HG02938 (cell line): ENCODE measurements around the gene PKN2.
"Not testable (repeated sequence)": the region's sequence is repeated elsewhere in the genome, so short reads cannot be mapped to it uniquely, and the experiment has no call there.

Experiments
- ATAC-seq: cut with Tn5 transposase; IDR thresholded peaks from one replicate; pipeline ENCODE4 v1.9.1; 2021; ENCODE audit warnings: mild to moderate bottlenecking, moderate library complexity; ENCODE audit not compliant: unreplicated experiment

Gene PKN2

DNA sequence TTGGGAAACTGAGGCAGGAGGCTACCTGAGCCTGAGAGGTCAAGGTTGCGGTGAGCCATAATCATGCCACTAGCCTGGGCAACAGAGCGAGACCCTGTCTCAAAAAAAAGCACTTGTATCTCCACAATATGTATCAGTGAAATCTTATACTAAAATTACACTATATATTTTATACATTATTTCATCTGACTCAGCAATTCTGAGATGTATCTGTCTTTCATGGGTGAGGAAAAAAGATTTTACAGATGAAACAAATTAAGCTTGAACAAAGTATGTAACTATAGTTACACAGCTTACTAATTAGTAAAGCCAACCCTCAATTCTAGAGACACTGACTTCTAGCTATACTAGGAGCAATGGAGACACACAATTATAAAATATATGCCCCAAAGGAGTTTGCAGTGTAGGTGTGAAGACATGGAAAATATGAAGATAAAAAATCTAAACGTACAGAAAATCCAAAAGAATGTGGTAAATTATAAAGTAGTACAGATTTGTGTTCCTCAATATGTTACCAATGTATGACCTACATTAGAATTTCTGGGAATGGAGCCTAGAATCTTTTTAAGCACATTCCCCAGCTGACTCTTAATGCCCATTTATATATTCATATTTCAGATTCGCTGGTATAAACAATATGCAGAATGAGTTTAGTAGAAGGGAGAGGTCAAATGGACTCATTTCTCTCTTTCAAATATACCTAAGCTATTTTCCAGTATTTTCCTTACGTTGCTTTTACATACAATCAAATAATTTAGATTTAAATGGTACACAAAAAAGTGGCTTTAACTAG, 192.7 kb downstream of the PKN2 start:
- ATAC-seq = no peak

DNA sequence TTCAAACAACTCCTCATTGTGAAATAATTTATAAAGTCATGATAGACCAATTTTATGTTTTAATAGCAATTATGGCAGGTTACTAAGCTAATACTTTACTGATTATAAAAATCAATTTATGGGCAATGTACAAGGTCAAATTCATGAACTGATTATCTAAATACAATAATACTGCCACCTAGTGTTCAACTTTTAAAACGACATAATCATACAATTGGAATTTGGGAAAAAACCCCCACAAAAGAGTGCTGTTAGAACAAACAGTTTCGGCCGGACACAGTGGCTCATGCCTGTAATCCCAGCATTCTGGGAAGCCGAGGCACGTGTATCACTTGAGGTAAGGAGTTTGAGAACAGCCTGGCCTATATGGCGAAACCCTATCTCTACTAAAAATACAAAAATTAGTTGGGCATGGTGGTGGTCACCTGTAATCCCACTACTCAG, 193.3 kb downstream of the PKN2 start:
- no peak for ATAC-seq

GRCh38 chr1:88877911-88878310, 193.8 kb downstream of the PKN2 start:
- no peak for ATAC-seq

DNA sequence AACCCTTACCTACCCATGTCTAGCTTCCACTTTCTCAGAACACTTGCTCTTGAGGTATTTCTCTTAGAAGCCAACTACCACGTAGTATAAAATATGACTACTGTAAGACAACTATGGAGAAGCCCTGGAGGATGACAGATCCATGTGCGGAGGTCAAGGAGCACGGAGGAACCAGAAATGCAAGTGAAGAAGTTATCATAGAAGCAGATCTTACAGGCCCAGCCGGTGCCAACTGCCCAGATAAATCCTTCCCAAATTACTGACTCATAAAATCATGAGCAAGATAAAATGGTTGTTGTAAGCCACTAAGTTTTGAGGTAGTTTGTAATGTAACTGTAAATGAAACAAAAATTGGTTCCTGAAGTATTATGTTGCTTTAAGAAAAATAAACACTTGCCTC, 194.7 kb downstream of the PKN2 start:
- no peak for ATAC-seq

GRCh38 chr1:88880717-88881116, 196.6 kb downstream of the PKN2 start:
- not testable (repeated sequence) for ATAC-seq

DNA sequence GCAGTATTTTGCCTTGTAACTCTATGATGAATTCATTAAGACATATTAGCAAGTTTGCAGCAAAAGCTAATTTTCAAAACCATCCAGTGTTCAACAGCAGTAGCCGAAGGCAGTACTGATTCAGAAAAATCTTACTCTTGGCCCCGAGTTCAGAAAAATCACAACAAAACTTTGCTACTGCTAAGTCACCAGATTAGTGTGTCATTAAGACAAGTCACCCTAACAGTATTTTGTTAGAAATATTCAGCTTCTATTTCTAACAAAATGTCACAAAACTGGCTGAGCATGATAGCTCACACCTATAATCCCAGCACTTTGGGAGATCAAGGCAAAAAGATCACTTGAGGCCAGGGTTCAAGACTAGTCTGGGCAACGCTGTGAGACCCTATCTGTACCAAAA, 199.1 kb downstream of the PKN2 start:
- ATAC-seq = no peak
